ENCODE measurements around the gene ZC3H18. TPM values are rescaled to one million over a fixed set of nuclear protein-coding genes. Genes with fewer than 3 reads are reported as not detected.

Gene ZC3H18
- total and polyA plus RNA-seq, 10 of the 15 experiments (the other 5 are each of a cell fraction or from before 2014, with no cell fraction given) = 1.0 to 58.3 (median 22.4) TPM

GRCh38 chr16:88653101-88653500, 82.9 kb downstream of the ZC3H18 start:
- ChIA-PET RAD21 (ENCODE audit: unreplicated experiment) (no interaction called here), SMC1A (ENCODE audit: uncharacterized antibody, unreplicated experiment) (no interaction called here), CTCF (no interaction called here), POLR2A (interaction anchor here (0.7 to 1.3 kb wide), 2 partner anchors 10 to 20 kb away, joined by 3 read pairs; partner anchors contain the start of gene MVD)
- H3K4me2 ChIP-seq (ENCODE audit: control insufficient read depth, insufficient read depth) = no peak overlapping the region
- H2AFZ ChIP-seq (ENCODE audit: control insufficient read depth, low read depth, low read length) = no peak overlapping the region
- H4K20me1 ChIP-seq (ENCODE audit: control insufficient read depth, insufficient read depth) = no peaks in the 10 kb centered on the region; the same call in 1 of the 2 replicates
- peaks cover 18% of the 10 kb centered on the region for H3K4me1 ChIP-seq (ENCODE audit: control insufficient read depth, insufficient read depth, low read length)
- 97% methylated on average over 13 of the region's 13 CpGs for whole genome bisulfite sequencing (ENCODE audit: insufficient coverage, insufficient replicate concordance, low lambda C conversion rate, missing lambda C conversion rate)
- H3K4me3 ChIP-seq = no peak overlapping the region
- H3K9me3 ChIP-seq (replicated peaks; ENCODE audit: control insufficient read depth, insufficient read depth, low read length) = no peaks in the 10 kb centered on the region
- H3K27ac ChIP-seq (ENCODE audit: control insufficient read depth, insufficient read depth) = no peak overlapping the region
- in situ Hi-C loops (cut with MboI) (no loop called here), intact Hi-C loops (cut with micrococcal nuclease; ENCODE audit: unreplicated experiment) (loop anchor here (5.0 kb wide), 1 partner anchor 159 kb away; the partner anchor contains the start of gene APRT)
- H3K36me3 ChIP-seq (ENCODE audit: control insufficient read depth in 2 of 2, insufficient read depth in 2 of 2, low read length in 1 of 2) = peaks cover 6 to 16% of the 10 kb centered on the region in 2 experiments
- ATAC-seq = no peak
- no peaks in the 10 kb centered on the region for H3K27me3 ChIP-seq (replicated peaks in 1 of 2; ENCODE audit: control insufficient read depth in 2 of 2, insufficient read depth in 2 of 2, low read length in 1 of 2)
- peaks cover 29% of the 10 kb centered on the region for H3K79me2 ChIP-seq (ENCODE audit: control insufficient read depth, insufficient read depth, low read length)
- no peak overlapping the region for H3K9ac ChIP-seq (ENCODE audit: control insufficient read depth, insufficient read depth, low read length)
- no peak for FAIRE-seq
- DNase-seq (ENCODE audit: low read depth, low spot score) = no peak
- no TSS peak for BruUV-seq (replicated peaks)
- TF ChIP-seq SMC3 (IDR thresholded peaks at IDR 0.05; ENCODE audit: borderline replicate concordance, low read length) (no peak), NR2F1 (conservative IDR thresholded peaks at IDR 0.05) (no peak), BMI1 (IDR thresholded peaks at IDR 0.05; ENCODE audit: borderline replicate concordance) (no peak), BHLHE40 (IDR thresholded peaks at IDR 0.05; ENCODE audit: borderline replicate concordance in 1 of 2, low read depth in 2 of 2, low read length in 1 of 2) (no peak), MEF2A (IDR thresholded peaks at IDR 0.05; ENCODE audit: insufficient read depth, low read depth, low read length) (no peak), IRF4 (IDR thresholded peaks at IDR 0.05; ENCODE audit: low read depth, low read length) (no peak), MAX (IDR thresholded peaks at IDR 0.05; ENCODE audit: low read depth, low read length) (no peak), WRNIP1 (IDR thresholded peaks at IDR 0.05; ENCODE audit: borderline replicate concordance, low read depth, low read length) (no peak), CHD1 (IDR thresholded peaks at IDR 0.05; ENCODE audit: low read depth, low read length) (no peak), POLR2A (IDR thresholded peaks at IDR 0.05; ENCODE audit: low read depth, low read length) (no peak), SMAD1 (IDR thresholded peaks at IDR 0.05; ENCODE audit: low read depth, partially characterized antibody) (no peak), RUNX3 (IDR thresholded peaks at IDR 0.05; ENCODE audit: low read length) (no peak), EP300 (IDR thresholded peaks at IDR 0.05; ENCODE audit: borderline replicate concordance in 1 of 2, control insufficient read depth in 1 of 2, low read depth in 2 of 2, low read length in 2 of 2) (no peak)
- TF ChIP-seq, protein P1, sequence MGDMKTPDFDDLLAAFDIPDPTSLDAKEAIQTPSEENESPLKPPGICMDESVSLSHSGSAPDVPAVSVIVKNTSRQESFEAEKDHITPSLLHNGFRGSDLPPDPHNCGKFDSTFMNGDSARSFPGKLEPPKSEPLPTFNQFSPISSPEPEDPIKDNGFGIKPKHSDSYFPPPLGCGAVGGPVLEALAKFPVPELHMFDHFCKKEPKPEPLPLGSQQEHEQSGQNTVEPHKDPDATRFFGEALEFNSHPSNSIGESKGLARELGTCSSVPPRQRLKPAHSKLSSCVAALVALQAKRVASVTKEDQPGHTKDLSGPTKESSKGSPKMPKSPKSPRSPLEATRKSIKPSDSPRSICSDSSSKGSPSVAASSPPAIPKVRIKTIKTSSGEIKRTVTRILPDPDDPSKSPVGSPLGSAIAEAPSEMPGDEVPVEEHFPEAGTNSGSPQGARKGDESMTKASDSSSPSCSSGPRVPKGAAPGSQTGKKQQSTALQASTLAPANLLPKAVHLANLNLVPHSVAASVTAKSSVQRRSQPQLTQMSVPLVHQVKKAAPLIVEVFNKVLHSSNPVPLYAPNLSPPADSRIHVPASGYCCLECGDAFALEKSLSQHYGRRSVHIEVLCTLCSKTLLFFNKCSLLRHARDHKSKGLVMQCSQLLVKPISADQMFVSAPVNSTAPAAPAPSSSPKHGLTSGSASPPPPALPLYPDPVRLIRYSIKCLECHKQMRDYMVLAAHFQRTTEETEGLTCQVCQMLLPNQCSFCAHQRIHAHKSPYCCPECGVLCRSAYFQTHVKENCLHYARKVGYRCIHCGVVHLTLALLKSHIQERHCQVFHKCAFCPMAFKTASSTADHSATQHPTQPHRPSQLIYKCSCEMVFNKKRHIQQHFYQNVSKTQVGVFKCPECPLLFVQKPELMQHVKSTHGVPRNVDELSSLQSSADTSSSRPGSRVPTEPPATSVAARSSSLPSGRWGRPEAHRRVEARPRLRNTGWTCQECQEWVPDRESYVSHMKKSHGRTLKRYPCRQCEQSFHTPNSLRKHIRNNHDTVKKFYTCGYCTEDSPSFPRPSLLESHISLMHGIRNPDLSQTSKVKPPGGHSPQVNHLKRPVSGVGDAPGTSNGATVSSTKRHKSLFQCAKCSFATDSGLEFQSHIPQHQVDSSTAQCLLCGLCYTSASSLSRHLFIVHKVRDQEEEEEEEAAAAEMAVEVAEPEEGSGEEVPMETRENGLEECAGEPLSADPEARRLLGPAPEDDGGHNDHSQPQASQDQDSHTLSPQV (IDR thresholded peaks at IDR 0.05) = no peak
- TF ChIP-seq, protein P2, sequence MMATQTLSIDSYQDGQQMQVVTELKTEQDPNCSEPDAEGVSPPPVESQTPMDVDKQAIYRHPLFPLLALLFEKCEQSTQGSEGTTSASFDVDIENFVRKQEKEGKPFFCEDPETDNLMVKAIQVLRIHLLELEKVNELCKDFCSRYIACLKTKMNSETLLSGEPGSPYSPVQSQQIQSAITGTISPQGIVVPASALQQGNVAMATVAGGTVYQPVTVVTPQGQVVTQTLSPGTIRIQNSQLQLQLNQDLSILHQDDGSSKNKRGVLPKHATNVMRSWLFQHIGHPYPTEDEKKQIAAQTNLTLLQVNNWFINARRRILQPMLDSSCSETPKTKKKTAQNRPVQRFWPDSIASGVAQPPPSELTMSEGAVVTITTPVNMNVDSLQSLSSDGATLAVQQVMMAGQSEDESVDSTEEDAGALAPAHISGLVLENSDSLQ (IDR thresholded peaks at IDR 0.05) = no peak
- TF ChIP-seq, protein P3, sequence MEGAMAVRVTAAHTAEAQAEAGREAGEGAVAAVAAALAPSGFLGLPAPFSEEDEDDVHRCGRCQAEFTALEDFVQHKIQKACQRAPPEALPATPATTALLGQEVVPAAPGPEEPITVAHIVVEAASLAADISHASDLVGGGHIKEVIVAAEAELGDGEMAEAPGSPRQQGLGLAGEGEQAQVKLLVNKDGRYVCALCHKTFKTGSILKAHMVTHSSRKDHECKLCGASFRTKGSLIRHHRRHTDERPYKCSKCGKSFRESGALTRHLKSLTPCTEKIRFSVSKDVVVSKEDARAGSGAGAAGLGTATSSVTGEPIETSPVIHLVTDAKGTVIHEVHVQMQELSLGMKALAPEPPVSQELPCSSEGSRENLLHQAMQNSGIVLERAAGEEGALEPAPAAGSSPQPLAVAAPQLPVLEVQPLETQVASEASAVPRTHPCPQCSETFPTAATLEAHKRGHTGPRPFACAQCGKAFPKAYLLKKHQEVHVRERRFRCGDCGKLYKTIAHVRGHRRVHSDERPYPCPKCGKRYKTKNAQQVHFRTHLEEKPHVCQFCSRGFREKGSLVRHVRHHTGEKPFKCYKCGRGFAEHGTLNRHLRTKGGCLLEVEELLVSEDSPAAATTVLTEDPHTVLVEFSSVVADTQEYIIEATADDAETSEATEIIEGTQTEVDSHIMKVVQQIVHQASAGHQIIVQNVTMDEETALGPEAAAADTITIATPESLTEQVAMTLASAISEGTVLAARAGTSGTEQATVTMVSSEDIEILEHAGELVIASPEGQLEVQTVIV (IDR thresholded peaks at IDR 0.05; ENCODE audit: borderline replicate concordance, partially characterized antibody) = no peak

Data from GM12878 (cell line).